H1 (cell line): Measurements from ENCODE around the gene CENPP. TPM values are rescaled to one million over a fixed set of nuclear protein-coding genes. Genes with fewer than 3 reads are reported as not detected.

Source experiments
- CTCF ChIA-PET: fragments of 300-600 bp; sonication (Branson Sonifier 250); formaldehyde crosslinking; loops from one replicate; lab custom pipeline; 2021; ENCODE audit not compliant: partially characterized antibody; lab: Charles Lee
- POLR2A ChIA-PET: fragments of 300-600 bp; sonication (Branson Sonifier 250); formaldehyde crosslinking; loops from one replicate; lab custom pipeline; 2021; ENCODE audit warnings: inconsistent platforms; ENCODE audit not compliant: partially characterized antibody; lab: Charles Lee
- DNase-seq, 2 experiments: peaks; one replicate each; pipeline versions ENCODE4 v3.0.0 to v3.0.0-alpha.2; 2010 to 2022; ENCODE audit warnings: low spot score in 2 of 2, low read depth in 1 of 2, mixed read lengths in 1 of 2
- FAIRE-seq: peaks from 2 replicates; lab custom pipeline; 2011; peaks lifted over from hg19 to GRCh38; lab: Jason Lieb, UNC
- H2AFZ ChIP-seq: 2 replicates; pipeline ENCODE4 v1.8.1; 2012; ENCODE audit warnings: low read length, inconsistent platforms
- H2AK5ac ChIP-seq: 2 replicates; pipeline ENCODE4 v1.6.1; 2013; ENCODE audit warnings: low read depth, low read length
- H2BK120ac ChIP-seq: replicated peaks from 2 replicates; pipeline ENCODE3; 2013; ENCODE audit warnings: low read depth, low read length, inconsistent platforms
- H2BK12ac ChIP-seq: 2 replicates; pipeline ENCODE4 v1.6.1; 2013; ENCODE audit warnings: low read depth, low read length
- H2BK15ac ChIP-seq: 2 replicates; pipeline ENCODE4 v1.6.1; 2013; ENCODE audit warnings: low read length
- H2BK20ac ChIP-seq: 2 replicates; pipeline ENCODE4 v1.6.1; 2013; ENCODE audit warnings: low read length
- H2BK5ac ChIP-seq: 2 replicates; pipeline ENCODE4 v1.6.1; 2013; ENCODE audit warnings: low read depth, low read length
- H3K14ac ChIP-seq: 2 replicates; pipeline ENCODE4 v1.6.1; 2013; ENCODE audit warnings: inconsistent platforms; ENCODE audit not compliant: insufficient read length
- H3K18ac ChIP-seq: 2 replicates; pipeline ENCODE4 v1.6.1; 2013; ENCODE audit warnings: low read length; ENCODE audit errors: extremely low read depth
- H3K23ac ChIP-seq: 2 replicates; pipeline ENCODE4 v1.6.1; 2013; ENCODE audit warnings: inconsistent platforms; ENCODE audit not compliant: insufficient read length
- H3K23me2 ChIP-seq: 2 replicates; pipeline ENCODE4 v1.6.1; 2013; ENCODE audit warnings: low read depth, low read length
- H3K27ac ChIP-seq: 2 replicates; pipeline ENCODE4 v1.6.1; 2011; ENCODE audit warnings: low read depth, low read length, inconsistent platforms
- H3K27me3 ChIP-seq, 4 experiments: replicated peaks in 1 of 4; 1 replicate in 1 of 4; 2 replicates in 3 of 4; pipeline versions ENCODE4 v1.6.1 to v1.8.1; 2011 to 2013; ENCODE audit warnings: low read length in 3 of 4, mild to moderate bottlenecking in 3 of 4, inconsistent platforms in 2 of 4, mixed read lengths in 2 of 4, moderate library complexity in 1 of 4; ENCODE audit not compliant: control insufficient read depth in 3 of 4, insufficient read depth in 3 of 4; ENCODE audit errors: extremely low read depth in 1 of 4
- H3K36me3 ChIP-seq, 4 experiments: 2 replicates each; pipeline versions ENCODE4 v1.6.1 to v1.8.1; 2011 to 2013; ENCODE audit warnings: mild to moderate bottlenecking in 4 of 4, low read length in 3 of 4, moderate library complexity in 2 of 4, control low read depth in 1 of 4, inconsistent platforms in 1 of 4; ENCODE audit not compliant: insufficient read depth in 4 of 4, control insufficient read depth in 2 of 4
- H3K4ac ChIP-seq: replicated peaks from 2 replicates; pipeline ENCODE3; 2013; ENCODE audit warnings: low read length, low read depth, mixed read lengths, inconsistent platforms; ENCODE audit not compliant: insufficient read length
- H3K4me1 ChIP-seq, 4 experiments: replicated peaks in 1 of 4; 1 replicate in 1 of 4; 2 replicates in 3 of 4; pipeline versions ENCODE4 v1.6.1 to v1.8.1; 2011 to 2013; ENCODE audit warnings: low read length in 3 of 4, inconsistent platforms in 2 of 4, mixed read lengths in 1 of 4; ENCODE audit not compliant: insufficient read depth in 4 of 4, control insufficient read depth in 3 of 4
- H3K4me2 ChIP-seq, 2 experiments: 2 replicates each; pipeline versions ENCODE4 v1.6.1 to v1.8.1; 2011 to 2013; ENCODE audit warnings: low read depth in 2 of 2, low read length in 2 of 2, control low read depth in 1 of 2, inconsistent platforms in 1 of 2, mild to moderate bottlenecking in 1 of 2; ENCODE audit not compliant: insufficient read depth in 1 of 2
- H3K4me3 ChIP-seq, 4 experiments: fragments of 200-600, 300-600 bp in 1 of 4; sonication (generic), shearing (Covaris generic), sonication (Bioruptor Twin) in 1 of 4; 2 replicates each; pipeline versions ENCODE4 v1.5.1 to v1.8.1; 2011 to 2016; ENCODE audit warnings: low read length in 4 of 4, low read depth in 3 of 4, control low read depth in 2 of 4, inconsistent platforms in 2 of 4, mild to moderate bottlenecking in 2 of 4, mixed read lengths in 1 of 4, moderate library complexity in 1 of 4; ENCODE audit not compliant: insufficient read depth in 2 of 4; ENCODE audit errors: extremely low read depth in 1 of 4
- H3K56ac ChIP-seq: replicated peaks from 2 replicates; pipeline ENCODE3; 2013; ENCODE audit warnings: low read depth, mild to moderate bottlenecking, mixed read lengths, low read length, inconsistent platforms; ENCODE audit not compliant: insufficient read length
- H3K79me1 ChIP-seq: 2 replicates; pipeline ENCODE4 v1.6.1; 2013; ENCODE audit warnings: low read depth, low read length, control low read depth
- H3K79me2 ChIP-seq, 2 experiments: 2 replicates each; pipeline versions ENCODE4 v1.6.1 to v1.8.1; 2012 to 2013; ENCODE audit warnings: low read length in 2 of 2, mild to moderate bottlenecking in 2 of 2, inconsistent platforms in 1 of 2; ENCODE audit not compliant: insufficient read depth in 2 of 2, control insufficient read depth in 1 of 2
- H3K9ac ChIP-seq, 4 experiments: replicated peaks in 1 of 4; 1 replicate in 1 of 4; 2 replicates in 3 of 4; pipeline versions ENCODE4 v1.6.1 to v1.8.1; 2011 to 2013; ENCODE audit warnings: low read depth in 3 of 4, low read length in 3 of 4, control low read depth in 2 of 4, mild to moderate bottlenecking in 2 of 4, moderate library complexity in 2 of 4, inconsistent platforms in 1 of 4; ENCODE audit errors: extremely low read depth in 1 of 4
- H3K9me3 ChIP-seq, 2 experiments: 2 replicates each; pipeline versions ENCODE4 v1.6.1 to v1.8.1; 2012 to 2013; ENCODE audit warnings: mild to moderate bottlenecking in 2 of 2, moderate library complexity in 2 of 2, control low read depth in 1 of 2, inconsistent platforms in 1 of 2, low read depth in 1 of 2, low read length in 1 of 2, mixed read lengths in 1 of 2; ENCODE audit not compliant: insufficient read depth in 2 of 2
- H4K20me1 ChIP-seq, 2 experiments: replicated peaks in 1 of 2; 2 replicates each; pipeline versions ENCODE3 to v1.8.1; 2011 to 2013; ENCODE audit warnings: inconsistent platforms in 2 of 2, low read length in 2 of 2, mild to moderate bottlenecking in 1 of 2; ENCODE audit not compliant: insufficient read depth in 2 of 2, control insufficient read depth in 1 of 2
- H4K5ac ChIP-seq: 2 replicates; pipeline ENCODE4 v1.6.1; 2013; ENCODE audit warnings: low read length, low read depth, mixed read lengths, inconsistent platforms; ENCODE audit not compliant: insufficient read length
- H4K8ac ChIP-seq: 2 replicates; pipeline ENCODE4 v1.8.0; 2013; ENCODE audit warnings: mild to moderate bottlenecking, moderate library complexity, low read length, inconsistent platforms; ENCODE audit not compliant: insufficient read depth; ENCODE audit errors: extremely low read depth
- H4K91ac ChIP-seq: replicated peaks from 2 replicates; pipeline ENCODE3; 2013; ENCODE audit warnings: low read length, mixed read lengths, inconsistent platforms; ENCODE audit not compliant: insufficient read length
- ATF3 ChIP-seq: IDR thresholded peaks from 2 replicates; pipeline ENCODE4 v1.6.1; 2011; ENCODE audit warnings: low read depth, mild to moderate bottlenecking, low read length; ENCODE audit not compliant: insufficient read depth
- CBX8 ChIP-seq: fragments of 300-800, 300-1000 bp; sonication (generic); IDR thresholded peaks from 2 replicates; pipeline ENCODE4 v1.7.1; 2016; ENCODE audit warnings: low read depth, low read length, borderline replicate concordance
- CHD2 ChIP-seq: IDR thresholded peaks from 2 replicates; pipeline ENCODE4 v1.6.1; 2012; ENCODE audit warnings: low read length, improper control_type of control experiment
- CTBP2 ChIP-seq: IDR thresholded peaks from 2 replicates; pipeline ENCODE4 v1.7.0; 2011; ENCODE audit warnings: borderline replicate concordance, mild to moderate bottlenecking, moderate library complexity, mixed read lengths, low read length; ENCODE audit not compliant: insufficient read depth, insufficient read length
- E2F6 ChIP-seq: IDR thresholded peaks from 2 replicates; pipeline ENCODE4 v1.6.1; 2012; ENCODE audit warnings: inconsistent platforms
- JUND ChIP-seq: IDR thresholded peaks from 2 replicates; pipeline ENCODE4 v1.6.1; 2011; ENCODE audit warnings: mild to moderate bottlenecking, improper control_type of control experiment, low read length
- KDM5A ChIP-seq: fragments of 200-600 bp; IDR thresholded peaks from 2 replicates; pipeline ENCODE4 v1.7.1; 2012; ENCODE audit warnings: mild to moderate bottlenecking, low read length, inconsistent platforms, mixed read lengths
- MAFK ChIP-seq: IDR thresholded peaks from 2 replicates; pipeline ENCODE4 v1.6.1; 2012; ENCODE audit warnings: low read depth, mild to moderate bottlenecking, improper control_type of control experiment, low read length
- NANOG ChIP-seq: IDR thresholded peaks from 2 replicates; pipeline ENCODE4 v1.6.1; 2011; ENCODE audit warnings: low read length, low read depth, mild to moderate bottlenecking, inconsistent platforms; ENCODE audit not compliant: insufficient read depth, poor library complexity, severe bottlenecking
- NRF1 ChIP-seq: IDR thresholded peaks from 2 replicates; pipeline ENCODE4 v1.6.1; 2011; ENCODE audit warnings: mild to moderate bottlenecking, low read depth, low read length, improper control_type of control experiment
- POLR2A ChIP-seq, 2 experiments: IDR thresholded peaks; 1 replicate in 1 of 2; 2 replicates in 1 of 2; pipeline ENCODE4 v1.6.1; 2011; ENCODE audit warnings: low read depth in 2 of 2, low read length in 2 of 2, mild to moderate bottlenecking in 2 of 2; ENCODE audit errors: control extremely low read depth in 1 of 2
- POLR2AphosphoS5 ChIP-seq: IDR thresholded peaks from 2 replicates; pipeline ENCODE4 v1.6.1; 2011; ENCODE audit warnings: low read depth, low read length
- RBBP5 ChIP-seq: IDR thresholded peaks from 2 replicates; pipeline ENCODE4 v1.7.1; 2012; ENCODE audit warnings: low read depth, mild to moderate bottlenecking, inconsistent platforms, low read length, moderate library complexity, borderline replicate concordance
- SP4 ChIP-seq: IDR thresholded peaks from 2 replicates; pipeline ENCODE4 v1.6.1; 2012; ENCODE audit warnings: low read length, inconsistent platforms
- TCF12 ChIP-seq: IDR thresholded peaks from 2 replicates; pipeline ENCODE4 v1.6.1; 2011; ENCODE audit warnings: low read depth, mild to moderate bottlenecking, low read length
- polyA plus RNA-seq, 7 experiments: library from polyadenylated mRNA; depleted of rRNA in 3 of 7; stranded (reverse) in 5 of 7; unstranded in 2 of 7; fragments of >200 nt in 5 of 7; fragments of 200-250 nt in 2 of 7; gene quantifications; 1 replicate in 5 of 7; 2 replicates in 1 of 7; 4 replicates in 1 of 7; pipeline versions ENCODE4 v1.2.1 to v1.2.3, GENCODE V29; 2011 to 2013; ENCODE audit warnings: missing spikeins in 2 of 7, mixed read lengths in 2 of 7
- total RNA-seq: library from RNA; stranded (reverse); fragmentation: NEBNext Ultra II Directional; extraction: Animal tissue kit (Norgen Biotek cat#: 25700); gene quantifications from 2 replicates; pipeline ENCODE4 v1.2.1, GENCODE V29; 2021

CENPP gene
- total and polyA plus RNA-seq, 2 of the 8 experiments (the other 6 are each of a cell fraction or from before 2014, with no cell fraction given) = 2.7 to 10.8 TPM

- no peaks in the 10 kb centered on the region for H3K9me3 ChIP-seq
- no peak overlapping the region for H3K4ac ChIP-seq
- H3K4me2 ChIP-seq = no peak overlapping the region
- H2BK5ac ChIP-seq = no peak overlapping the region
- peaks cover 2% of the 10 kb centered on the region; the same call in 1 of the 2 replicates for H3K23me2 ChIP-seq
- H2AK5ac ChIP-seq = no peak overlapping the region
- no peak for DNase-seq
- H3K14ac ChIP-seq = no peak overlapping the region
- no peaks in the 10 kb centered on the region; the same call in 1 of the 2 replicates for H3K79me1 ChIP-seq
- H4K20me1 ChIP-seq = no peaks in the 10 kb centered on the region
- no peaks in the 10 kb centered on the region for H3K27me3 ChIP-seq
- POLR2A ChIA-PET = no interaction called here
- H2BK12ac ChIP-seq = no peak overlapping the region
- peaks cover 0 to 7% (median 4%) of the 10 kb centered on the region in 4 experiments; a peak in 3 of 7 replicates for H3K4me1 ChIP-seq
- H2BK120ac ChIP-seq = no peak overlapping the region
- no peak overlapping the region for H3K9ac ChIP-seq
- no peak overlapping the region for H4K91ac ChIP-seq
- CTCF ChIA-PET = interaction anchor here (1.1 kb wide), 1 partner anchor 20 kb away, joined by 4 read pairs; no protein-coding TSS in a partner anchor
- no peak for FAIRE-seq
- H3K27ac ChIP-seq = no peak overlapping the region
- H3K36me3 ChIP-seq = no peaks in the 10 kb centered on the region
- H3K23ac ChIP-seq = no peak overlapping the region
- no peak overlapping the region for H4K8ac ChIP-seq
- no peak overlapping the region for H4K5ac ChIP-seq
- no peak overlapping the region for H2BK20ac ChIP-seq
- no peaks in the 10 kb centered on the region for H3K79me2 ChIP-seq
- no peak overlapping the region for H3K56ac ChIP-seq
- no peak overlapping the region for H3K18ac ChIP-seq
- no peak overlapping the region for H3K4me3 ChIP-seq
- H2BK15ac ChIP-seq = no peak overlapping the region
- H2AFZ ChIP-seq = no peak overlapping the region
- TF ChIP-seq KDM5A (no peak), NRF1 (no peak), NANOG (no peak), CTBP2 (no peak), MAFK (no peak), ATF3 (no peak), RBBP5 (no peak), TCF12 (no peak), CBX8 (no peak), E2F6 (no peak), POLR2A (IDR thresholded peaks at IDR 0.05; ENCODE audit: control extremely low read depth in 1 of 2, low read depth in 2 of 2, low read length in 2 of 2) (no peak), SP4 (no peak), POLR2AphosphoS5 (no peak), CHD2 (no peak), JUND (no peak)
Measured at GRCh38 chr9:92479346-92479745, 153.6 kb downstream of the CENPP start.
